Urothelium cell line (cell line): ENCODE measurements around the gene DNPEP.
"Not testable (repeated sequence)": the region's sequence is repeated elsewhere in the genome, so short reads cannot be mapped to it uniquely, and the experiment has no call there.

ENCODE experiments used
- DNase-seq: peaks from one replicate; pipeline ENCODE4 v3.0.0; 2011; ENCODE audit warnings: low spot score, mixed read lengths
- FAIRE-seq: peaks from 2 replicates; lab custom pipeline; 2011; peaks lifted over from hg19 to GRCh38; lab: Jason Lieb, UNC

Gene DNPEP

DNA sequence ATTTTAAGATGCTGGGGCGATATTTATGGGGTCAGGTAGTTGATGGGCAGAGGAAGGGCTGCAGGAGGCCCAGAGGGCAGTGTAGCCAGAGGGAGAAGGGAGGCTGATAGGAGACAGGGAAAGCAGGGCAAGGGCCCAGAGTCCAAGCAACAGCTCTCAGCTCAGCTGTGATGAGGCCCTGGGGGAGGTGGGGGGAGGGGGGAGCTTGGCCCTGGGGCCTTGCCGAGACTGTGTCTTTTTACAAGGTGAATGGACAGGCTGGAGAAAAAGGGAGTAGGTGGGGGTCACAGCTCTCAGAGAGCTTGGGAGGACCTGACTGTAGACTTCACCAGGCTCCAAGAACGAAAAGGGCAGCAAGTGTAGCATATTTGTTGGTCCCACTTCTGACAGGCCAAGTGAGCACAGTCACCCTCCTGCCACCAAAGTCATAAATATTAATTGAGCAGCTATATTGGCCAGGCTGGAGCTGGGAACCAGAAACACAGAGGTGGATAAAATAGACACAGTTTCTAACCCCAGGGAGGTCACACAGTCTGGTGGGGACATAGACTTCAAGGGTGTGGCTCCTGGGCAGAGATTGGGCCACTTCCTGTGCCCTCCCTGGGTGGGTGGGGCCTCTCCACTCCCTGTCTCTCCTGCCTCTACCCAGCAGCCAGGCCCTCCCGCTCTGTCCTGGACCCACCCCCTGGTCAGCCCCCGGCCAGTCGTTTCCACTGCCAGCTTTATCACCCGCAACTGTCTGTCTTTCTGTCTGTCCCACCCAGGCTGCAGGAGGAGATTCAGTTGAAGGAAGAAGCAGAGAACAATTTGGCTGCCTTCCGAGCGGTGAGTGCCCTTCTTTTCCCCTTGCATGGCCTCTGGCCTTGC is 31.9 kb upstream of the DNPEP start:
- FAIRE-seq = no peak
- DNase-seq = no peak

DNA sequence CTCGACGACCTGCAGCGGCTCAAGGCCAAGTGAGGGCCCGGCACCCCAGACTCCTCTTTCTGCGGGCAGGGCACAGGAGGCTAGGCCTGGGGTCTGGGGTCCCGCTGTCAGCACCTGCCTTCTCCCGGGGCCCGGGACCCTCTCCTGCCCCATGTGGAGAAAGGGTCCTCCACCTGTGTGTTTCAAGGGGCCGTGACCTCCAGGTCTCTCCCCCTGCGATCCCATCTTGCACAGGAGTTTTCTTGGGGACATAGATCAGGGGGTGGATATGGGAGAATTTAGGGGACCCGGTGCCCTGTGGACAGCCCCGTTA is 31.3 kb upstream of the DNPEP start:
- no peak for DNase-seq
- no peak for FAIRE-seq

DNA sequence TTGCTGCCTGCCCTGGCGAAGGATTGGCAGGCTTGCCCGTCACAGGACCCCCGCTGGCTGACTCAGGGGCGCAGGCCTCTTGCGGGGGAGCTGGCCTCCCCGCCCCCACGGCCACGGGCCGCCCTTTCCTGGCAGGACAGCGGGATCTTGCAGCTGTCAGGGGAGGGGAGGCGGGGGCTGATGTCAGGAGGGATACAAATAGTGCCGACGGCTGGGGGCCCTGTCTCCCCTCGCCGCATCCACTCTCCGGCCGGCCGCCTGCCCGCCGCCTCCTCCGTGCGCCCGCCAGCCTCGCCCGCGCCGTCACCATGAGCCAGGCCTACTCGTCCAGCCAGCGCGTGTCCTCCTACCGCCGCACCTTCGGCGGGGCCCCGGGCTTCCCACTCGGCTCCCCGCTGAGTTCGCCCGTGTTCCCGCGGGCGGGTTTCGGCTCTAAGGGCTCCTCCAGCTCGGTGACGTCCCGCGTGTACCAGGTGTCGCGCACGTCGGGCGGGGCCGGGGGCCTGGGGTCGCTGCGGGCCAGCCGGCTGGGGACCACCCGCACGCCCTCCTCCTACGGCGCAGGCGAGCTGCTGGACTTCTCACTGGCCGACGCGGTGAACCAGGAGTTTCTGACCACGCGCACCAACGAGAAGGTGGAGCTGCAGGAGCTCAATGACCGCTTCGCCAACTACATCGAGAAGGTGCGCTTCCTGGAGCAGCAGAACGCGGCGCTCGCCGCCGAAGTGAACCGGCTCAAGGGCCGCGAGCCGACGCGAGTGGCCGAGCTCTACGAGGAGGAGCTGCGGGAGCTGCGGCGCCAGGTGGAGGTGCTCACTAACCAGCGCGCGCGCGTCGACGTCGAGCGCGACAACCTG is 30.7 kb upstream of the DNPEP start, which contains the start of gene DES:
DES (plus strand) TSS at position 223 of the 857 bp plus-strand sequence; CDS start at position 309, 86 bp downstream.
- FAIRE-seq = no peak

DNA sequence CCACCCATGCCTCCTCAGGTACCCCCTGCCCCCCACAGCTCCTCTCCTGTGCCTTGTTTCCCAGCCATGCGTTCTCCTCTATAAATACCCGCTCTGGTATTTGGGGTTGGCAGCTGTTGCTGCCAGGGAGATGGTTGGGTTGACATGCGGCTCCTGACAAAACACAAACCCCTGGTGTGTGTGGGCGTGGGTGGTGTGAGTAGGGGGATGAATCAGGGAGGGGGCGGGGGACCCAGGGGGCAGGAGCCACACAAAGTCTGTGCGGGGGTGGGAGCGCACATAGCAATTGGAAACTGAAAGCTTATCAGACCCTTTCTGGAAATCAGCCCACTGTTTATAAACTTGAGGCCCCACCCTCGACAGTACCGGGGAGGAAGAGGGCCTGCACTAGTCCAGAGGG is 29.7 kb upstream of the DNPEP start:
- no peak for FAIRE-seq
- no peak for DNase-seq

More for the DNA sequence above, 30.7 kb upstream of the DNPEP start, which contains the start of gene DES:
- DNase-seq = no peak

DNA sequence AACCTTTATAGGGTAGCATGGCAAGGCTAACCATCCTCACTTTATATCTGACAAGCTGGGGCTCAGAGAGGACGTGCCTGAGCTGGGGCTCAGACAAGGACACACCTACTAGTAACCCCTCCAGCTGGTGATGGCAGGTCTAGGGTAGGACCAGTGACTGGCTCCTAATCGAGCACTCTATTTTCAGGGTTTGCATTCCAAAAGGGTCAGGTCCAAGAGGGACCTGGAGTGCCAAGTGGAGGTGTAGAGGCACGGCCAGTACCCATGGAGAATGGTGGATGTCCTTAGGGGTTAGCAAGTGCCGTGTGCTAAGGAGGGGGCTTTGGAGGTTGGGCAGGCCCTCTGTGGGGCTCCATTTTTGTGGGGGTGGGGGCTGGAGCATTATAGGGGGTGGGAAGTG is 29.2 kb upstream of the DNPEP start:
- no peak for DNase-seq
- no peak for FAIRE-seq

DNA sequence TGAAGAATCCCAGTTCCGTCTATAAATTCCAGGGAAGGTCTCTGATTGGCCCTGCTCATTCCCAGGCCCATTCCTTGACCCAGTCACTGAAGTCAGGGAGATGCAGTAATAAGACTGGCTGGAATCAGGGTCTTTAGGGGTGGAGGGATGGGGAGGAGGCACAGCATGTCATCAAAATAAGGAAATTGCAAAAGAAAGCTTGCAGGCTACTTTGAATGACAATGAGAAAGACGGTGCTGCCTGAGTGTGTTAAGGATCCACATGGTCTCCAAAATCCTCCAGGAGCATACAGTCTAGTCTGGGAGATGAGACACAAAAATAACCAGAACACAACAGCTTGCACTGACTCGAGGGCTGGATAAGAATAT is 28.5 kb upstream of the DNPEP start:
- FAIRE-seq = no peak
- no peak for DNase-seq

DNA sequence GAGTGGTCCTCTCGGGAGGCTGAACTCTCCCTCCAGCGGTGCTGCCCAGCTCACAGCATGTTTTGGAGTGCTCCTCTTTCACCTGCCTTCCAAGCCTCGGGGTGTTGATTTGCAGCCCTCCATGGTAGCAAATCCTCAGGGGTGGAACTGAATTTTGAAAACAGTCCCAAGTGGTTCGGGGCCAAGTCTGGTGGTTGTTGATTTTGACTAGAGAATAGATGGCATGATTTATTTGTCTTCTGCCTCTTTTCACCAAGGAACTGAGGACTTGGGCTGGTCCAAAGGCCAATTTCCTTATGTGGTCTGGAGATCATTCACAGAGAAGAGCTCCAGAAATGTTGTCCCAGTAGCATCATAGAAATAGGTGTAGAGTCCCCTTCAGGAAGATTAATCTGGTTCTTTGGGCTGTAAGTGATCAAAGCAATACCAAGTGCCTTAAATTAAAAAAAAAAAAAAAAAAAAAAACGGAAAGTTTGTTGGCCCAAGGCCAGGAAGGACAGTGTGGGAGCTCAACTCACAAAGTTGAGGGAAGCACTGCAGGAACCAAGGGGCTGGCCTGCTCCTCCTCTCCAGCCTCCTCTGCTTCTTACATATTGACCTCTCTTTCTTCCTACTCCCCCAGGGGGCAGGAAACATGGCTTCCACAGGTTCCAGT is 28.0 kb upstream of the DNPEP start:
- no peak for FAIRE-seq
- no peak for DNase-seq

DNA sequence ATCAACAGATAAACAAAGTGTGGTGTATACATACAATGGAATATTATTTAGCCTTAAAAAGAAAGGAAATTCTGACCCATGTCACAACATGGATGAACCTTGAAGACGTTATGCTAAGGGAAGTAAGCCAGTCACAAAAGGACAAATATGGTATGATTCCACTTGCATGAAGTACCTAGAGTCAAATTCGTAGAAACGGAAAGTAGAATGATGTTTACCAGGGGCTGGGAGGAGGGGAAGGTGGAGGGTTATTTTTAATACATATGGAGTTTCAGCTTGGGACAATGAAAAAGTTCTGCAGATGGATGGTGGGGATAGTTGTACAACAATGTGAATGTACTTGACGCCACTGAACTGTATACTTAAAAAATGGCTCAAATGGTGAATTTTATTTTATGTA is 27.1 kb upstream of the DNPEP start:
- no peak for FAIRE-seq

DNA sequence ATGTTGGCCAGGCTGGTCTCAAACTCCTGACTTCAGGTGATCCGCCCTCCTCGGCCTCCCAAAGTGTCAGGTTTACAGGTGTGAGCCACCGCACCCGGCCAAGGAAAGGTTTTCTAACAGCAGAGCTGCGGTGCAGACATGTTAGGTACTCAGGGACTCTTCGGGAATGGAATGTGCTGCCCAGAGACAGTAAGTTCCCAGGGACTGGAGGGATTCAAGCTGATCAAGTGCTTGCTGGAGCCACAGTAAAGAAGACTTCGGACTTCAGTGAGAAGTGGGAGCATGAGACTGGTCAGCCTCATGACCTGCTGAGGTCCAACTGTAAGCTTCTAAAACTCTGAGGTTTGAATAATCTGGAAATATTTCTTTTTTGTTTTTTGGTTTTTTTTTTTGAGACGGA is 22.7 kb upstream of the DNPEP start:
- DNase-seq (no peak), FAIRE-seq (no peak)

More for the DNA sequence above, 27.1 kb upstream of the DNPEP start:
- DNase-seq = no peak

DNA sequence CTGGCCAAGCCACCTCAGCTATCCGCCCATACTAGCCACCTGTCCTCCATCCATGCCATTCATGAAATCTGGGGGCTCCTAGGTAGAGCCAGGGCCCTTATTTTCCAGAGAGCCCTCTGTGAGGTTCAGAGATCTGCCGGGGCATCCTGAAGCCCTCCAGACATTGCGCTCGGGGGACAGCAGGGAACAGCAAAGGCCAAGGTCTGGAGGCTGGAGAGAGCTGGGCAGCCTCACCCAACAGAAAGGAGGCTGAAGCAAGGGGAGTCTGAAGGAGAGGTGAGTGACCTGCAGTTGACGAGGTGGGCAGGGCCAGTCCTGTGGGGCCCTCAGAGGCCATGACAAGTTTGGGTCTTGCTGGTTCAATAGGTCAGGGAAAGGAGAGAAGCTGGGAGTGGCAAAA is 21.9 kb upstream of the DNPEP start:
- FAIRE-seq (no peak), DNase-seq (no peak)

DNA sequence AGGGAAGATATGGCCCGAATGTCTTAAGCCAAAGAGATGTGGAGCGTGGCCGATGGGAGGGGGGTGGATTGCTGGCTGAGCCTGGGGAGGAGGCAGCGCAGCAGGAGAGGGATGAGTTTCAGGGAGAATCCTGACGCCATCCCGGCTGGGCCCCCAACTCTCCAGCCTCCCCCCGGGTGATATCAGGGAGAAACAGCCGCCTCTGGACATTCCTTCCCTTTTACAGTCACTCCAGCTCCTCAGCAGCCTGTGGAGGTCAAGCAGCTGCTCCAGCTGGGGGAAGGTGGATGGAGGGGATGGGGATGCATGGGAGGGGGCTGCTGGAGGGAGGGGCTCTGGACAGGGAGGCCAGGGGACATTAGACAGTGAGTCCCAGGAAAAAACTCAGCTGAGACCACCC is 20.9 kb upstream of the DNPEP start:
- DNase-seq = no peak
- FAIRE-seq = no peak

DNA sequence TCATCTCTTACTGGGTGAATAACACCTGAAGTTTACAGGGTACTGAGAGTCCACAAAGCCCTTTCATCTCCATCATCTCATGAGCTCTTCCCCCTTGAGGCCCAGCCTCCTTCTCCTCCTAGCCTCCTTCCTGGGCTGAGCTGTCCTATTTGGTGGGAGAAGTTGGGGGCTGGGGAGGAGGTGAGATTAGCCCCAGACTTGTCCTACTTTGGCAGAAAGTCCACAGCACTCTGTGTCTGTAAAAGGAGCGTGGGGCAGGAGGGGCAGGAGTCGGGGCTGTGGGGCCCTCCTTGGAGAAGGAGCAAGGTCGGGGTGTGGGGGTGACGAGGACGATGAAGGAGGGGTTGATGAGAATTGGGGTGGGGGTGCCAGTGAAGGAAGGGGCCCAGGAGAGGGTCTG is 20.5 kb upstream of the DNPEP start:
- DNase-seq = no peak
- no peak for FAIRE-seq

DNA sequence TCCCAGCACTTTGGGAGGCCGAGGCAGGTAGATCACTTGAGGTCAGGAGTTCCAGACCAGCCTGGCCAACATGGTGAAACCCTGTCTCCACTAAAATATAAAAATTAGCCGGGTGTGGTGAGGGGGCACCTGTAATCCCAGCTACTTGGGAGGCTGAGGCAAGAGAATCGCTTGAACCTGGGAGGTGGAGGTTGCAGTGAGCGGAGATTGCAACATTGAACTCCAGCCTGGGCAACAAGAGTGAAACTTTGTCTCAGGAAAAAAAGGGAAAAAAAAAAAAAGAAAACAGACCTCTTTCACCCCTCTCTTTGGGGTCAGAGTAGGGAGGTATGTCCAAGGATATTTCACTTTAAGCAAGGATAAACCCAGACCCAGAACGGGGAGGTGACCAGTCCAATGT is 19.6 kb upstream of the DNPEP start:
- DNase-seq, FAIRE-seq: not testable (repeated sequence)

DNA sequence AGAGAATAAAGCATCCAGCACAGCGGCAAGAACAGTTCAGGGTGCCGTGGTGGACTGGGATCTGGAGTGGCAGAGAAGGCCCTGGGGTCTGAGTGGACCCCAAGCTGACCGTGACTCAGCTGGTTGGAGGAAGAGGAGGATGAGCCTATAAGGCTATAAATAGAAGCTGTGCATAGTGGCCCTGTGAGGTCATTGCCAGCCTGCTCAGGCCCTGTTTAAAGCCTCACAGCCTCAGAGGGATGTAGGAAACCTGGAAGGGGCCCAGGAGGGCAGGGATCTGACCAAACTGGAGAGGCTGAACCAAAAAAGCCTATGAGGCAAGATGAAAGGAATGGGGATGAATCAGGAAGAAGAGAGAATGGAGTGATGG is 19.1 kb upstream of the DNPEP start:
- DNase-seq = peak; percentile 89
- FAIRE-seq = peak; percentile 40

DNA sequence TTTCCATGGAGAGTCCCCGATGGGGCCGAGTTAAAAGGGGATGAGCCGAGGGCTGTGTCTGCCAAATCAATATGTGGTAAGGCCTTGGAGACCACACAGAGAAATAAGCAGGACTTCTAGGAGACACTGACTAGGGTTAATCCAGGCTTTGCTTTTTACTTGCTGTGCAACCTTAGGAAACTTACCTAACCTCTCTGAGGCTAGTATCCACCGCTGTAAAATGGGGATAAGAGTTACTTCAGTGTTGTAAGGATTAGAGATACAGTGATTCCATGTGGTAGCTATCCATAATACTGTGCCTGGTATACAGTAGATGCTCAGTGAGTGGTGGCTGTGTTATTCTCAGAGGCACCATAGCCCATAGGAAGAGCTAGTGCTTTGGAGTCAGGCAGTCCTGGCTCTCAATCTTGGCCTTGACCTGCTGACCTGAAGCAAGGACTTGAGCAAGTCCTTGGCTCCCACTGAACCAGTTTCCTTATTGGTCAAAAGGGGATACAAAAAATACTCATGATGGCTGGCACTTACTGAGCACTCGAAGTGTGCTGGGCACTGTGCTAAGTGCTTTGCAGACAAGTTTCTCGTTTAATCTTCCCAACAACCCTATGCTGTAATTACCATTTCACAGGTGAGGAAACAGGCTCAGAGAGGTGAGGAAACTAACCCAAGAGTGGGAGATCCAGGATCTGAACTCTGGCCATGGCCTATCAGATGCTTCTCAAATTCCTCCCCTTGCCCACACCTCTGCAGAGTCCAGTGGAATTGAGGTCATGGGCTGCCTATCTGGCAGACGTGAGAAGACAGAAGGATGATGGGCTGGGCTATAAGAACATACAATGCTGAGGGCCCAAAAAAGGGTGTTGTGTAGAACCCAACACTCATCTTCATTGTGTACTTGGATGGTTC is 18.5 kb upstream of the DNPEP start:
- no peak for FAIRE-seq
- DNase-seq = peak; percentile 36

DNA sequence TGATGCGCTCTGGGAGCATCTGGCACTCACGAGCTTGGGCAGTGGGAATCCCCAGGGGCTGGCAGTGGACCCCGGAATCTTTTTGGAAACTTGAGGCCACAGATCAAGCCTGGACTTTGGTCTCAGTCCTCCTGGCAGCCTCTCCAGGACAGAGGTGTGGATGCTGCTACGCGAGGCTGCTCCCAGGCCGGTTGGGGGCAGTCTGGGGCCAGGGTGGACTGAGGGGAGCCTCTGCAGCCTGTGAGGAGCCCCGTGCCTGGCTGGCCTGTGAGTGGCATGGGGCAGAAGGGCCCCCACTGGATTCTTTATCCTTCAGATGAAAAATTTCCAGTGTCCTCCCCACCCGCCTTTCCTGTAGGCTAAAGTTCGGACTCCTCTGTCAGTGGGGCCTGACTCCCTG is 17.7 kb upstream of the DNPEP start:
- no peak for DNase-seq

DNA sequence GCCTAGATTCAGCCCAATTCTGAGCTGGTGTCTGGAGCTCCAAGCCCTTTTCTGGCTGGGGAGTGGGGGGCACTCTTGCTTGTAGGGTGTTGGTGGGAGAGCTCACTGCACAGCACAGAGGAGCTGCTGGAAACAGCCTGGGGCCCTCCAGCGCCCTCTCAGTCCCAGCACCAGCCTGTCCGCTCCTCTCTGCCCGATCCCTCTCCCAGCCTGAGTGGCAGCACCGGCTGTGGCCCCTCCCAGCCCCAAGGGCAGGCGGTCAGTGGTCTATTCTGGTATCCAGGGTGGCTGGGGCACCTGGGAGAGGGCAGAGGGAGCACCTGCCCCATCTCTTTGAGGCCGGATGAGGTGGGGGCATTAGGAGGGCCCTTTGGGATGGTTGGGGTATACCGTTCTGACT is 17.2 kb upstream of the DNPEP start:
- DNase-seq (no peak), FAIRE-seq (no peak)

More for the DNA sequence above, 17.7 kb upstream of the DNPEP start:
- no peak for FAIRE-seq

DNA sequence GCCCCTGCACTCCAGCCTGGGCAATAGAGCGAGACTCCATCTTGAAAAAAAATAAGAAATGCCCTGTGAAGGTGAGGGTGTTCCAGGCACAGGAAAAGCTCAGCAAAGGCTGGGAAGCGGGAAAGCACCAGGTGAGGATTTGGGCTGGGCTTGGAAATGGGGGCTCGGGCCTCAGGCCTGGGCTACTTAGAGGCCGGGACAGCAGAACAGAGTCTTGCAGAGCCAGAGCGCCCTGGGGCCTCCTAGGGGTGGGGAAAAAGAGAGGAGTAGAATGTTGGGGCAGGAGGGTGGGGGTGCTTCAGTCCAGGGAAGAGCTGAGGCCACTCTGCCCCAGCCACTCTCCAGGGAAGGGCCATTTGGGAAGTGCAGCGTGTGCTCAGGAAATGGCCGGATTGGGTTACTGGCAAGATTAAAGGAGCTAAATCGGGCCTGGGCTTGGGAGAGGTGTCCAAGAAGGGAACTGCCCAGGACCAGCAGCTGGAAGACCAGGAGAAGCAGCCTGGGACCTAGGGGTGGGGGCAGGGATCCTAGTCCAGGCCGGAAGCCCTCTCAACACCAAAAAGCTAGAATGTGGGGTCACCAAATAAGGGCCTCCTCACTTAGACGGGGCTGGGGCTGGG is 16.7 kb upstream of the DNPEP start:
- no peak for DNase-seq
- FAIRE-seq = no peak

DNA sequence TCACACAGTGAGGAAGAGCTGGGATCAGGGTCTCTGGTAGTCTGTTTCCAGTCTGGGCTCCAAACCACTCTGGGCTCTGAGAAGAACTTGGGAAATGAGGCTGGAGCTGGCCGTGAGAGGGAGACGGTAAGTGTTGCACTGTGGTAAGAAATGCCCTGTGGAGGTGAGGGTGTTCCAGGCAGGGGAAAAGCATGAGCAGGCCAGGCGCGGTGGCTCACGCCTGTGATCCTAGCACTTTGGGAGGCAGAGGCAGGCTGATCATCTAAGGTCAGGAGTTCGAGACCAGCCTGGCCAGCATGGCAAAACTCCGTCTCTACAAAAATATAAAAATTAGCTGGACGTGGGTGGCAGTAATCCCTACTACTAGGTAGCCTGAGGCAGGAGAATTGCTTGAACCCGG is 16.1 kb upstream of the DNPEP start:
- no peak for FAIRE-seq

More for the DNA sequence above, 16.1 kb upstream of the DNPEP start:
- DNase-seq = no peak
